Progenitor cell of endocrine pancreas (in vitro differentiated cells): ENCODE results near the gene DUSP7. TPM values are rescaled to one million over a fixed set of nuclear protein-coding genes. Genes with fewer than 3 reads are reported as not detected.
A peak's percentile ranks its signal among the peaks of the same experiment; 100 is the strongest.

Experiments used
- DNase-seq: peaks from one replicate; pipeline ENCODE4 v3.0.0; 2021; ENCODE audit warnings: low spot score; ENCODE audit not compliant: unreplicated experiment
- H3K27ac Mint-ChIP-seq: 2 replicates; pipeline ENCODE4 v1.8.0; 2021; ENCODE audit warnings: mild to moderate bottlenecking, moderate library complexity, mixed read lengths
- H3K27me3 Mint-ChIP-seq: 2 replicates; pipeline ENCODE4 v1.8.0; 2021; ENCODE audit warnings: mixed read lengths
- H3K36me3 Mint-ChIP-seq: 2 replicates; pipeline ENCODE4 v1.8.0; 2022; ENCODE audit warnings: mixed read lengths; ENCODE audit not compliant: insufficient read depth
- H3K4me1 Mint-ChIP-seq: 2 replicates; pipeline ENCODE4 v1.8.0; 2021; ENCODE audit warnings: low read depth, mixed read lengths
- H3K4me3 Mint-ChIP-seq: 2 replicates; pipeline ENCODE4 v1.8.0; 2021; ENCODE audit warnings: low read depth, mild to moderate bottlenecking, moderate library complexity, mixed read lengths
- H3K9me3 Mint-ChIP-seq: 2 replicates; pipeline ENCODE4 v1.8.0; 2021; ENCODE audit warnings: low read depth, mixed read lengths
- CTCF ChIP-seq: fragments of 200-600 bp; sonication (generic); IDR thresholded peaks from one replicate; pipeline ENCODE4 v1.5.0; 2021; ENCODE audit warnings: antibody characterized with exemption, mild to moderate bottlenecking; ENCODE audit not compliant: unreplicated experiment
- total RNA-seq: library from RNA; stranded (reverse); gene quantifications from 2 replicates; pipeline ENCODE4 v1.2.1, GENCODE V29; 2021

DUSP7 gene
- total RNA-seq, 1 donor from 2014 or later = 10.3 TPM

GRCh38 chr3:52053307-52054304 lies 2.8 kb downstream of the DUSP7 start:
- no peak for DNase-seq
- H3K36me3 Mint-ChIP-seq = peaks cover 7% of the 10 kb centered on the region
- peak overlapping the region; percentile 82 for H3K27ac Mint-ChIP-seq
- peaks cover 7% of the 10 kb centered on the region for H3K4me1 Mint-ChIP-seq
- no peaks in the 10 kb centered on the region for H3K9me3 Mint-ChIP-seq
- no peak for TF ChIP-seq CTCF
- peak overlapping the region; percentile 44 for H3K4me3 Mint-ChIP-seq
- H3K27me3 Mint-ChIP-seq = peaks cover 2% of the 10 kb centered on the region

GRCh38 chr3:52052831-52053306 lies 3.5 kb downstream of the DUSP7 start:
- H3K4me3 Mint-ChIP-seq = no peak overlapping the region
- no peak overlapping the region for H3K27ac Mint-ChIP-seq
- peaks cover 7% of the 10 kb centered on the region for H3K36me3 Mint-ChIP-seq
- peaks cover 7% of the 10 kb centered on the region for H3K4me1 Mint-ChIP-seq
- no peaks in the 10 kb centered on the region for H3K27me3 Mint-ChIP-seq
- DNase-seq = no peak
- TF ChIP-seq CTCF = no peak
- H3K9me3 Mint-ChIP-seq = no peaks in the 10 kb centered on the region

- Mint-ChIP-seq H3K27ac (no peak overlapping the region), H3K4me3 (no peak overlapping the region), H3K4me1 (peaks cover 2% of the 10 kb centered on the region), H3K9me3 (no peaks in the 10 kb centered on the region), H3K36me3 (peaks cover 7% of the 10 kb centered on the region), H3K27me3 (no peaks in the 10 kb centered on the region)
- DNase-seq = no peak
- TF ChIP-seq CTCF = no peak
These were observed 4.9 kb downstream of the DUSP7 start for GRCh38 chr3:52051444-52051843.

- Mint-ChIP-seq H3K27ac (no peak overlapping the region), H3K4me1 (peaks cover 2% of the 10 kb centered on the region), H3K4me3 (no peak overlapping the region), H3K36me3 (peaks cover 7% of the 10 kb centered on the region), H3K9me3 (no peaks in the 10 kb centered on the region), H3K27me3 (no peaks in the 10 kb centered on the region)
- no peak for DNase-seq
- TF ChIP-seq CTCF = no peak
These were observed 5.8 kb downstream of the DUSP7 start for GRCh38 chr3:52050571-52050970.

GRCh38 chr3:52049503-52049902 lies 6.9 kb downstream of the DUSP7 start:
- no peak for TF ChIP-seq CTCF
- H3K4me3 Mint-ChIP-seq = no peak overlapping the region
- peaks cover 4% of the 10 kb centered on the region for H3K27me3 Mint-ChIP-seq
- H3K36me3 Mint-ChIP-seq = peaks cover 7% of the 10 kb centered on the region
- no peak for DNase-seq
- no peaks in the 10 kb centered on the region for H3K4me1 Mint-ChIP-seq
- no peak overlapping the region for H3K27ac Mint-ChIP-seq
- H3K9me3 Mint-ChIP-seq = no peaks in the 10 kb centered on the region
